A673 (cell line): ENCODE data around the gene GPC1. TPM values are rescaled to one million over a fixed set of nuclear protein-coding genes. Genes with fewer than 3 reads are reported as not detected.

Experiments used
- BruUV-seq: library from RNA; stranded (reverse); fragments of 400-500 nt; replicated peaks from 2 replicates; lab custom pipeline; 2021; lab: Mats Ljungman, UMichigan
- CTCF ChIA-PET: fragments of 300-600 bp; sonication (Branson Sonifier 250); formaldehyde crosslinking; loops from one replicate; lab custom pipeline; 2022; ENCODE audit warnings: antibody characterized with exemption; lab: Charles Lee
- POLR2A ChIA-PET: fragments of 300-600 bp; sonication (Branson Sonifier 250); formaldehyde crosslinking; loops from one replicate; lab custom pipeline; 2022; ENCODE audit warnings: antibody characterized with exemption; ENCODE audit not compliant: low non-redundant PET; lab: Charles Lee
- DNase-seq: peaks from one replicate; pipeline ENCODE4 v3.0.0-alpha.2; 2015; ENCODE audit warnings: low spot score
- H3K27ac ChIP-seq: fragments of 200-600 bp; sonication (generic); 2 replicates; pipeline ENCODE4 v1.5.1; 2016; ENCODE audit warnings: mixed run types, low read depth, mild to moderate bottlenecking, mixed read lengths, antibody characterized with exemption, low read length; ENCODE audit not compliant: poor library complexity, severe bottlenecking
- H3K27me3 ChIP-seq: fragments of 200-600 bp; sonication (generic); replicated peaks from 2 replicates; pipeline ENCODE4 v1.6.1; 2017; ENCODE audit warnings: mixed run types, low read depth, mild to moderate bottlenecking, mixed read lengths, antibody characterized with exemption, low read length; ENCODE audit not compliant: insufficient read depth, poor library complexity
- H3K36me3 ChIP-seq: fragments of 200-600 bp; sonication (generic); 2 replicates; pipeline ENCODE4 v1.6.1; 2016; ENCODE audit warnings: mixed run types, mild to moderate bottlenecking, mixed read lengths, antibody characterized with exemption, low read length; ENCODE audit not compliant: insufficient read depth, poor library complexity, severe bottlenecking
- H3K4me1 ChIP-seq: fragments of 200-600 bp; sonication (generic); 2 replicates; pipeline ENCODE4 v1.6.1; 2017; ENCODE audit warnings: mixed run types, mild to moderate bottlenecking, mixed read lengths, antibody characterized with exemption, low read length; ENCODE audit not compliant: insufficient read depth, poor library complexity, severe bottlenecking
- H3K4me3 ChIP-seq: fragments of 200-600 bp; sonication (generic); 2 replicates; pipeline ENCODE4 v1.5.1; 2016; ENCODE audit warnings: low read depth, mixed run types, mild to moderate bottlenecking, mixed read lengths, low read length; ENCODE audit not compliant: poor library complexity, severe bottlenecking
- H3K9me3 ChIP-seq: fragments of 200-600 bp; sonication (generic); 2 replicates; pipeline ENCODE4 v1.6.1; 2016; ENCODE audit warnings: mixed run types, low read depth, mild to moderate bottlenecking, mixed read lengths, antibody characterized with exemption, low read length; ENCODE audit not compliant: poor library complexity, severe bottlenecking
- EZH2 ChIP-seq: fragments of 200-600 bp; sonication (generic); IDR thresholded peaks from 2 replicates; pipeline ENCODE4 v1.6.1; 2017; ENCODE audit warnings: borderline replicate concordance, low read depth, mild to moderate bottlenecking, mixed read lengths, antibody characterized with exemption, low read length; ENCODE audit not compliant: poor library complexity, severe bottlenecking
- intact Hi-C: fragments of 100-400 bp; cut with micrococcal nuclease; formaldehyde crosslinking; loops from one replicate; pipeline ENCODE4 v1.10.0; 2022; ENCODE audit not compliant: unreplicated experiment
- total RNA-seq: library from RNA; stranded (reverse); gene quantifications from 2 replicates; pipeline ENCODE4 v1.2.3, GENCODE V29; 2021
- TF ChIP-seq, protein P1 (sequence below): fragments of 300-800, 200-600 bp; sonication (generic); conservative IDR thresholded peaks from 2 replicates; pipeline ENCODE4 v1.5.1; 2017; ENCODE audit warnings: low read depth, mild to moderate bottlenecking, antibody characterized with exemption, low read length, moderate library complexity, mixed read lengths

The GPC1 gene
- total RNA-seq, 1 experiment from 2014 or later: 21.2 TPM

DNA sequence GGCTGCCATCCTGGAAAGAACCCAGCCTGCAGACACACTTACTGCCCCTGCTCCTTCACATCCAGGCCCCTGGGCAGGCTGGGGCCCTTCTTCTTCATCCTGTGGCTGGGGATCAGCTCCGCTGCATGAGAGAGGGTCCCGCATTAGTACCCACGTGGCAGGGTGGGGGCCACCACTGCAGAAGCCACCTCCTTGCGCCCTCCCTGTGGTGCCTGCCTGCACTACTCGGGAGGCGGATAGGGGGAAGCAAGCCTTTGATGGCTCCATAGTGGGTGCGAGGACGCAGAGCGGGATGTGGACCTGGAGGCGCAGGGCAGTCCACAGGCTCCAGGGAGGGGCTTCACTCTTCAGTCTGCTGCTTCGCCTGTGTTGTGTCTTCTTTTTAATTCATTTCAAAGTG lies 46.7 kb downstream of the GPC1 start:
- Histone ChIP-seq H3K4me3 (no peak overlapping the region), H3K4me1 (no peaks in the 10 kb centered on the region), H3K27me3 (no peaks in the 10 kb centered on the region), H3K9me3 (no peaks in the 10 kb centered on the region), H3K27ac (no peak overlapping the region), H3K36me3 (no peaks in the 10 kb centered on the region)
- CTCF ChIA-PET: no interaction called here
- TF ChIP-seq, protein P1, sequence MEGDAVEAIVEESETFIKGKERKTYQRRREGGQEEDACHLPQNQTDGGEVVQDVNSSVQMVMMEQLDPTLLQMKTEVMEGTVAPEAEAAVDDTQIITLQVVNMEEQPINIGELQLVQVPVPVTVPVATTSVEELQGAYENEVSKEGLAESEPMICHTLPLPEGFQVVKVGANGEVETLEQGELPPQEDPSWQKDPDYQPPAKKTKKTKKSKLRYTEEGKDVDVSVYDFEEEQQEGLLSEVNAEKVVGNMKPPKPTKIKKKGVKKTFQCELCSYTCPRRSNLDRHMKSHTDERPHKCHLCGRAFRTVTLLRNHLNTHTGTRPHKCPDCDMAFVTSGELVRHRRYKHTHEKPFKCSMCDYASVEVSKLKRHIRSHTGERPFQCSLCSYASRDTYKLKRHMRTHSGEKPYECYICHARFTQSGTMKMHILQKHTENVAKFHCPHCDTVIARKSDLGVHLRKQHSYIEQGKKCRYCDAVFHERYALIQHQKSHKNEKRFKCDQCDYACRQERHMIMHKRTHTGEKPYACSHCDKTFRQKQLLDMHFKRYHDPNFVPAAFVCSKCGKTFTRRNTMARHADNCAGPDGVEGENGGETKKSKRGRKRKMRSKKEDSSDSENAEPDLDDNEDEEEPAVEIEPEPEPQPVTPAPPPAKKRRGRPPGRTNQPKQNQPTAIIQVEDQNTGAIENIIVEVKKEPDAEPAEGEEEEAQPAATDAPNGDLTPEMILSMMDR: no peak
- intact Hi-C loops: no loop called here
- POLR2A ChIA-PET: no interaction called here
- no peak for DNase-seq
- no TSS peak for BruUV-seq

DNA sequence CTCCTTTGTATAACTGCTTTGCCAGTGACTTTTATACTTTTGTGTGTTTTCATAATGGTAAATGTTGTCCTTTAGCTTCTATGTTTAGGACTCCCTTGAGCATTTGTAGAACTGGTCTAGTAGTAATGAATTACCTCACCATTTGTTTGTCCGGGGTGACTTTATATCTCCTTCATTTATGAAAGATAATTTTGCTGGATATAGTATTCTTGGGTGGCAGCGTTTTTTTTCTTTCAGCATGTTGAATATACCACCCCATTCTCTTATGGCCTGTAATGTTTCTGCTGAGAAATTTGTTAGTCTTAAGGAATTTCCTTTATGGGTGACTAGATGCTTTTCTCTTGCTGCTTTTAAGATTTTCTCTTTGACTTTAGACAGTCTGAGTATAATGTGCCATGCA lies 56.0 kb downstream of the GPC1 start:
- ChIA-PET CTCF (no interaction called here), POLR2A (no interaction called here)
- no peaks in the 10 kb centered on the region for H3K36me3 ChIP-seq
- no peak for DNase-seq
- TF ChIP-seq EZH2: no peak
- TF ChIP-seq, protein P1: no peak
- no peak overlapping the region for H3K4me3 ChIP-seq
- H3K27ac ChIP-seq: no peak overlapping the region
- H3K4me1 ChIP-seq: no peaks in the 10 kb centered on the region
- BruUV-seq: no TSS peak
- intact Hi-C loops: no loop called here
- peaks cover 30% of the 10 kb centered on the region for H3K9me3 ChIP-seq
- H3K27me3 ChIP-seq: no peaks in the 10 kb centered on the region

DNA sequence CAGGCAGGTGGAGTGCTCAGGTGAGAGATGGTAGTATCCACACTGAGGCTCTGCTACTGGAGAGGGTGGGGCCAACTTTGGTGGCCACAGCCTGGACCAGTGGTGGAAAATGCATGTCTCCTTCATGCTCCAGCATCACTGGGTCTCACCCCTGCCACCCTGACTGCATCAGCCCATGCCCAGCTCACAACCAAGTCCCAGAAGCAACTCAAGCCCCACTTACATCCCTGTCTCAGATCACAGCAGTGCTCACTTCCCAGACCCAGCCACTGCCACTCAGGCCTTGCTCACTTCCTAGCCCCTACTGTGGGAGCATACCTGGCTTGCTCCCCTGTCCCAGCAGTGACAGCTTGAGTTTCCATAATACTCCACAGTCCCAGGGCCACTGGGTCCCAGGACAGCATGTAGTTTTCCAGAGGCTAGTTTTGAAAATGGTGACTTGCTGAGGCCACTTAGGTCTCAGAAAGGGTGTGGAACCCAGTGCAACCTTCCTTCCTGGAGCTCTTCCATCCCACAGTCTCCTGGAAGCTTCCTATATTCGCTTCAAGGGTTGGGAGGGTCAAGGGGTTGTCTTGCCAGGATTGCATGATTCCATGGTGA lies 58.8 kb downstream of the GPC1 start:
- ChIA-PET POLR2A (no interaction called here), CTCF (no interaction called here)
- Histone ChIP-seq H3K4me1 (no peaks in the 10 kb centered on the region), H3K36me3 (no peaks in the 10 kb centered on the region), H3K9me3 (peaks cover 21% of the 10 kb centered on the region), H3K27ac (no peak overlapping the region), H3K27me3 (no peaks in the 10 kb centered on the region), H3K4me3 (no peak overlapping the region)
- BruUV-seq: no TSS peak
- DNase-seq: no peak
- intact Hi-C loops: no loop called here
- TF ChIP-seq EZH2: no peak
- TF ChIP-seq, protein P1: no peak
